ENCODE measurements around the gene TUBB4A.
"Not testable (repeated sequence)": the region's sequence is repeated elsewhere in the genome, so short reads cannot be mapped to it uniquely, and the experiment has no call there.

Gene TUBB4A

DNA sequence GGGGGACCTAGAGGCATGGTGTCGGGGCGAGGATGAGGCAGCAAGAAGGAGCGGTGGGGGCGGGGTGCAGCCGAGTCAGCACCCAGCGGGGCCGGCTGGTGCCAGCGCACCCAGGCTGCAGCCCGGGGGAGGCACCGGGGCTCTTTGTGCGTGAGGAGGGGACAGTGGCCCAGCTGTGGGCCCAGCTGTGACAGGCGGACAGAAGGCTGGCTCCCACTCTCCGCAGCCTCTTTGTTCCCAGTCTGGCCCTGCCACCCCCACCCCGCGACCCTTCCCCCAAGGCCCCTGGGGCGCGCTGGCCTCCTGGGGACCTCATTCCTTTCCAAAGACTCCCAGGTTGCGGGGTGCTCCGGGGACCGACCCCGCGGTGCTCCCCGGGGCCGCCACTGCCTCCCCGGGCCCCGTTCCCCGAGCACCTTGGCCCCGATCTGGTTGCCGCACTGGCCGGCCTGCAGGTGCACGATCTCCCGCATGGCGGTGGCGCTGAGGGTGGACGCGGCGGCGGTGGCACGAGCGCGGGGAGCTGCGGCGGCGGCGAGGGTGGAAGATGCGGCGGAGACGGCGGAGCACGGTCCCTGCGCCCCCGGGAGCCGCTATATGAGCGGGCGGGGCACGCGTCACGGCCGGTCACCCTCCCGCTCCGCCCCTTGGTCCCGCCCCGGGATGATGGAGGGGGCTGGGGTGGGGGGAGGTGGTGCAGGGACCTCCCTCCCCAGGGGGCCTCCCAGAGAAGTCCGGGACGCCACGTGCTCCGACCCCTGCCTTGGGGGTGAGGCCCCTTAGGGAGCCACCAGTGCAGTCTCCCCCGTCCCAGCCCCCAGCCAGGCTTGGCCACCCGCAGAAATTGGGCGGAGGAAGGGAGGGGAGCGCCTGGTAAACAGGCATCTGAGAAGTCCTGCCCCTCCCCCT is at the start of gene TUBB4A:
Gene TUBB4A, minus strand, starts transcription at position 570 of the 909 bp plus-strand sequence. Its CDS starts 97 bp downstream, at position 473.
- Mint-ChIP-seq H3K4me1 (peaks cover 20% of the 10 kb centered on the region), H3K4me3 (peak within 1 kb of the TSS; percentile 85 to 93), H3K27me3 (peaks cover 8% of the 10 kb centered on the region), H3K9me3 (no peaks in the 10 kb centered on the region), H3K27ac (peak within 1 kb of the TSS; percentile 75 to 93)
- DNase-seq (peak; percentile 39 to 52), ATAC-seq (peak; percentile 73)

DNA sequence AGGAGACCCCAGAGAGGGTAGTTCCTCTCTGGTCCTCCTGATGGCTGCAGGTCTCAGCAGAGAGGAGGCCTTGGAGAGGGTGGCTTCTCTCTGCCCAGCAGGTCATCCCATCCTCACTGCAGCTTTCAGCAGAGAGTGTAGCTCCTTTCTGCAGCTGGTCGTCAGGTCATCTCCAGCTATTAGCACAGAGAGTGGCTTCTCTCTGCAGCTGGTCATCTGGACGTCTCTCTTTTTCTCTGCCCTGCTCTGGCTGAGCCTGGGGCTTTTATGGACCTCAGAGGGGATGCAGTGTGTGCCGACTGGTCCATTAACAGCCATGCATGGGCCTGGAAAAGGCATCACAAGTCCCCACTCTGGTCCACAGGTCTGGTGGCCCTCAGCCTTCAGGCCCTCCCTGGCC is 49.0 kb upstream of the TUBB4A start:
- Mint-ChIP-seq H3K27ac (no peak overlapping the region), H3K9me3 (no peaks in the 10 kb centered on the region), H3K27me3 (no peaks in the 10 kb centered on the region), H3K4me1 (peaks cover 25% of the 10 kb centered on the region), H3K4me3 (no peak overlapping the region)
- DNase-seq (no peak), ATAC-seq (no peak)

DNA sequence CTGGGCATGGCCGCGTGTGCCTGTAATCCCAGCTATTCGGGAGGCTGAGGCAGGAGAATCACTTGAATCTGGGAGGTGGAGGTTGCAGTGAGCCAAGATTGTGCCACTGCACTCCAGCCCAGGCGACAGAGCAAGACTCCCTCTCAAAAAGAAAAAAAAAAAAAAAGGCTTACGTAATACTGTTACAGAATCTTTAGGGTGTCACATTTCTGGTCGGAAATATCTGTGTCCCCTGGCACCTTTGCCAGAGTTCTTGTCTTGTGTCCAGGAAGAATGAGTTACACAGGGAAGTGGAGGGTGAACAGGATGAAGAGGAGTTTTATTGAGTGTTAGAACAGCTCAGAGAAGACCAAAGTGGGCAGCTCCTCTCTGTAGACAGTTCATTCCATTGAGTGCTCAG is 48.6 kb upstream of the TUBB4A start:
- H3K27ac Mint-ChIP-seq, H3K4me3 Mint-ChIP-seq, H3K27me3 Mint-ChIP-seq, H3K9me3 Mint-ChIP-seq, ATAC-seq, DNase-seq: not testable (repeated sequence)
- H3K4me1 Mint-ChIP-seq: peaks cover 27% of the 10 kb centered on the region

DNA sequence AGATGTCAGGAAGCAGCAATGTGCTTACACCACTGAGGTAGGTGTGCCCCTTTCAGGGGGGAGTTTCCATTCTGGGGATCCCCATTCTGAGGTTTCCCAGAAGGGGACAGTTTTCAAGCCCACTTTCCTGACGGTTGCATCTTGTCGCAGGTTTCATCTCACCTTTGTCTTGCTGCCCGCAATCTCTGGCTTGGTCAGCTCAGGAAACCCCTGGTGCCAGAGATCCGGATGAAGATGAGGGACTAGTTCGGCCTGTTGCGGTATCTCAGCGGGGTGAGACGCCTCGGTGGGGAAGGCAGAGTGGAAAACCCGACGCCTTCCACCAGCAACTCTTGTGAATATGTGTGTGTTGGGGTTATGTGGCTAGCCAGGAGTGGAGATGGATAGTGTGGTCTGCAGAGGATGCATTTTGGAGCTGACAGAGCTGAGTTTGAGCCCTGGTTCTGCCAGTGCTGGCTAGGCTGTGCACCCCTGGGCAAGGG is 41.8 kb upstream of the TUBB4A start:
- peak; percentile 83 for ATAC-seq
- peak in 1 of 2 donors; percentile 59 for DNase-seq
- peak overlapping the region; percentile 53 to 66 for H3K4me3 Mint-ChIP-seq

DNA sequence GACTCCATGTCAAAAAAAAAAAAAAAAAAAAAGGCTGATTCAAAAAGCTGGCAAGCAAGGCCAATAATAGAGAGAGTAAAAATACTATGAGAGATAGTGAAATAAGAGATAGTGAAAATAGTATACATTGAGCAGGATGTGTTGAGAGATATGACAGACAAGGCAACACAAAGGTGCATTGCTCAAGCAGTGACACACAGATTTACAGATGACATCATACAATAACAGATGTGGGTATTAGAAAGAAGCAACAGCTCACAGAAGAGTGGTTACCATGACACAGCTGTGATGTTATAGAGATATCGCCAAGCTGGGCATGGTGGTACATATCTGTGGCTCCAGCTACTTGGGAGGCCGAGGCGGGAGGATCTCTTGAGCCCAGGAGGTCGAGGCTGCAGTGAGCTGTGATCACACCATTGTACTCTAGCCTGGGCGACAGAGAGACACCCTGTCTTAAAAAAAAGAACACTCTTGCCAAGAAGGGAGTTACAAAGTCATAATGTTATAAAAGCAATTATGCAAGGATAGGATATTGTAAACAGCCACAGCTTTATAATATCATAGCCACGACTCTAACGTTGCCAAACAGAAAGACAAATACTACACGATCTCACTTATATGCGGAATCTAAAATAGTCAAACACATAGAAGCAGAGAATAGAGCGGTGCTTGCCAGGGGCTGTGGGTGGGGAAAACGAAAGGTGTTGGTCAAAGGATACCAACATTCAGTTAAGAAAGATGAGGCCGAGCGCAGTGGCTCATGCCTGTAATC is 39.0 kb upstream of the TUBB4A start:
- H3K4me3 Mint-ChIP-seq: no peak overlapping the region
- no peaks in the 10 kb centered on the region for H3K9me3 Mint-ChIP-seq
- DNase-seq (no peak), ATAC-seq (no peak)
- peaks cover 34% of the 10 kb centered on the region for H3K4me1 Mint-ChIP-seq
- H3K27ac Mint-ChIP-seq: peak overlapping the region in 1 of 2 donors; percentile 75
- H3K27me3 Mint-ChIP-seq: peaks cover 13% of the 10 kb centered on the region

More for the DNA sequence above, 41.8 kb upstream of the TUBB4A start:
- peaks cover 29% of the 10 kb centered on the region for H3K4me1 Mint-ChIP-seq
- peak overlapping the region in 1 of 2 donors; percentile 3 for H3K27ac Mint-ChIP-seq
- H3K9me3 Mint-ChIP-seq: no peaks in the 10 kb centered on the region
- peaks cover 13% of the 10 kb centered on the region for H3K27me3 Mint-ChIP-seq

DNA sequence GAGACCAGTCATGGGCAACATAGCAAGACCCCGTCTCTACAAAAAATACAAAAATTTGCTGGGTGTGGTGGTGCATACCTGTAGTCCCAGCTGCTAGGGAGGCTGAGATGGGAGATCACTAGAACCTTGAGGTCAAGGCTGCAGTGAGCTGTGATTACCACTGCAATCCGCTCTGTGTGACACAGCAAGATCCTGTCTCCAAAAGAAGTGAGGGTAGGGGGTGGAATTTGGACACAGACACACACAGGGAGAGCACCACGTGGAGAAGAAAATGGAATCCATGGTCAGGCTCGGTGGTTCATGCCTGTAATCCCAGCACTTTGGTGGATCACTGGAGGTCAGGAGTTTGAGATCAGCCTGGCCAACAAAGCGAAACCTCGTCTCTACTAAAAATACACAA is 37.4 kb upstream of the TUBB4A start:
- DNase-seq (no peak), ATAC-seq (no peak)
- Mint-ChIP-seq H3K27ac (peak overlapping the region in 1 of 2 donors; percentile 27), H3K27me3 (peaks cover 15% of the 10 kb centered on the region), H3K9me3 (no peaks in the 10 kb centered on the region), H3K4me3 (no peak overlapping the region), H3K4me1 (peaks cover 39% of the 10 kb centered on the region)

DNA sequence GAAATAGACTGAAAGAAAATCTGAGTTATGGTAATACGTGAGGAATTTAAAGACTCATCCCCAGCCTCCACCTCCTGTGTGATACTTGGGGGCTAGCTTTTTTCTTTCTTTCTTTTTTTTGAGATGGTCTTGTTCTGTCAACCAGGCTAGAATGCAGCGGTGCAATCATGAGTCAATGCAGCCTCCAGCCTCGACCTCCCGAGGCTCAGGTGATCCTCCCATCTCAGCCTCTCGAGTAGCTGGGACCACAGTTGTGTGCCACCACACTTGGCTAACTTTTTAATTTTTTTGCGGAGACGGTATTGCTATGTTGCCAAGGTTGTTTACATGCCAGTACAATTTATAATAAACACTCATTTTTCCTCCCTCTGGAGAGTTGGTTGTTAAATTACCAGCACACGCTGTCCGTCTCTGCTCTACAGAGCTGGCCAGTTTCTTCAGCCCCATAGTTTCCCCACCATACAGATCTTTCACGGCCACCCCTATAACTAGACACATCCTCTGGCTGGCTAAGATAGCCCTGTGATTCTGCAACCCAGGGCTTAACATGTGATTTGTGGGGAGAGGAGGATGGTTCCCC is 33.5 kb upstream of the TUBB4A start:
- no peak for DNase-seq
- Mint-ChIP-seq H3K4me1 (peaks cover 46% of the 10 kb centered on the region), H3K9me3 (no peaks in the 10 kb centered on the region), H3K4me3 (no peak overlapping the region), H3K27me3 (peaks cover 35% of the 10 kb centered on the region), H3K27ac (no peak overlapping the region)
- ATAC-seq: no peak

DNA sequence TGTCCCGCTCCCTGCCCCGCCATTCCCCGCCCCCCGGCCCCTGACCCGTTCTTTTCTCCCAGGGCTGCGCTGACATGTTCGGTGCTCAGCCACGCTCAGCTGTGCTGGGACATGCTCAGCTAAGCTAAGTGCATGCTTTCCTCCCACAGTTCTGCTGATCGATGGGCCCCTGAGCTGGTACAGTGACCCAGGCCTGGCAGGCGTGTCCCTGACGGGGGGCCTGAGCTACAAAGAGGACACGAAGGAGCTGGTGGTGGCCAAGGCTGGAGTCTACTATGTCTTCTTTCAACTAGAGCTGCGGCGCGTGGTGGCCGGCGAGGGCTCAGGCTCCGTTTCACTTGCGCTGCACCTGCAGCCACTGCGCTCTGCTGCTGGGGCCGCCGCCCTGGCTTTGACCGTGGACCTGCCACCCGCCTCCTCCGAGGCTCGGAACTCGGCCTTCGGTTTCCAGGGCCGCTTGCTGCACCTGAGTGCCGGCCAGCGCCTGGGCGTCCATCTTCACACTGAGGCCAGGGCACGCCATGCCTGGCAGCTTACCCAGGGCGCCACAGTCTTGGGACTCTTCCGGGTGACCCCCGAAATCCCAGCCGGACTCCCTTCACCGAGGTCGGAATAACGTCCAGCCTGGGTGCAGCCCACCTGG is 32.5 kb upstream of the TUBB4A start:
- Mint-ChIP-seq H3K27ac (no peak overlapping the region), H3K27me3 (peaks cover 44% of the 10 kb centered on the region), H3K4me3 (no peak overlapping the region), H3K4me1 (peaks cover 57% of the 10 kb centered on the region), H3K9me3 (no peaks in the 10 kb centered on the region)
- ATAC-seq (no peak), DNase-seq (no peak)

DNA sequence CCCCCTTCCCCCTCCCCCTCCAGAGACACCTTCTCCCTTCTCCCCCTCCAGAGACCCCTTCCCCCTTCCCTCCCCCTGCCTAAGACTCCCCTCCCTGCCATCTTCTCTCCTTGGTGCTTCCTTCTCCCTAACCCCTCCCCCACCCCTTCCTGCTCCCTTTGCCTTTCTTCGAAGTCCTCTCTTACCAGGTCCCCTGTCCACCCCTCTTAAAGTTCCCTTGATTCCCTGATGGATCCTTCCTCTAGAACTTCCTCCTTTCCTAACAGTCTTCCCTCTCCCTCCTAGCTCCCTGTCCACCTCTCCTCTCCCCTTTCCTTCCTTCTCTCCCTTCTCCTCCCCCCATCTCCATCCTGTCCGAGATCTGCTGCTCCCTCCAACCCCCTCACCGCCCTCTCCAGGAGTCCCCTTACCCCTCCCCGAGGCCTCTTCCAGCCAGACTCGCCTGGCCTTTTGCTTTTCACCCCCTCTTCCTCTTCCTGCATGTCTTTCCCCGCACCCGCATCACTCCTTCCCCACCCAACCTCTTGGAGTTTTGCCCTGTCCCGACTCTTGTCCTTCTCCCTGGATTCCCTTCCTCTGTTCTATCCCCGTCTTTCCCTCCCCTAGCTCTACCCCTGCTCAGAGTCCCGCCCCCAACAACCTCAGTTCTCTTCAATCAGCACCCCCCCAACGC is 31.8 kb upstream of the TUBB4A start:
- DNase-seq (no peak), ATAC-seq (no peak)
- Mint-ChIP-seq H3K4me1 (peaks cover 61% of the 10 kb centered on the region), H3K4me3 (peak overlapping the region in 1 of 2 donors; percentile 28), H3K9me3 (no peaks in the 10 kb centered on the region), H3K27me3 (peaks cover 50% of the 10 kb centered on the region), H3K27ac (no peak overlapping the region)

DNA sequence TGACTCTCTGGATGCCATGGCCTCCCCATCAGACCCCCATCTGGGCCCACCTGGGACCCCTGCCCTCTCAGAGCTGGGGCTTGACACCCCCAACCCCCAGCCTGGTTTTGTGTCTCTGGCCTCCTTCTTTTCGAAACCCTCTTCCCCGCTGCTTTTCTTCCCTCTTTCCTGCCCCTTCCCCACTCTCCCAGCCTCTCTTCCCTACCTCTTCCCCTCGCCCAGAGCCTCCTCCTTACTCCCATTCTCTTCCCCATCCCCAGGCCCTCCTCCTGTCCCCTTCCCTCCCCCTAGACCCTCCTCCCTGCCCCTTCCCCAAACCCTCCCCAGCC is 30.9 kb upstream of the TUBB4A start:
- Mint-ChIP-seq H3K27me3 (peaks cover 50% of the 10 kb centered on the region), H3K4me1 (peaks cover 57% of the 10 kb centered on the region), H3K4me3 (peak overlapping the region; percentile 79 to 87), H3K9me3 (no peaks in the 10 kb centered on the region), H3K27ac (peak overlapping the region in 1 of 2 donors; percentile 46)
- no peak for ATAC-seq
- DNase-seq: no peak

DNA sequence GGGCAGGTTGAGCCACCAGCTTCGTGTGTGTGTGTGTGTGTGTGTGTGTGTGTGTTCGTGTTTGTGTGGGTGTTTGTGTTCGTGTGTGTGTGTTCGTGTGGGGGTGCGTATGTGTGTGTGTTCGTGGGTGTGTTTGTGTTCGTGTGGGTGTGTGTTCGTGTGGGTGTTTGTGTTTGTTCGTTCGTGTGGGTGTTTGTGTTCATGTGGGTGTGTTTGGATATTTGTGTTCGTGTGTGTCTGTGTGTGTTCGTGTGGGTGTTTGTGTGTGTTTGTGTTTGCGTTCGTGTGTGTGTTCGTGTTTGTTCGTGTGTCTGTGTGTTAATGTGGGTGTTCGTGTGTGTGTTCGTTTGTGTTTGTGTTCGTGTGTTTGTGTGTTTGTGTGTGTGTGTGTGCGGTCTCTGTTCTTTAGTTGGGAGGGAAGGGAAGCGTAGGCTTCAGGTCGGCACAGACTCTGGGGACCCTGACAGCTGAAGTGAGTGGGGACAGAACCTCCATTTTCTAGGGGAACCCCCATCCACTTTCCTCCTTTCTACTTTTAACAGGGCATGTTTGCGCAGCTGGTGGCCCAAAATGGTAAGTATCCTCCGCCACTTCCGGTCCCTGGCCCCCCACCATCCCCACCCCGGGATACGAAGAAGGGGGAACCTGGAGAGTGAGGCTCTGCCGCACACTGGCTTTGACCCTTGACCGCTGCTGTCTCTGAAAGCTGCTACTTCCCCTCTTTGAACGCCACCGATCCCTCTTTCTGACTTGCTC is 30.3 kb upstream of the TUBB4A start:
- DNase-seq (peak in 1 of 2 donors; percentile 46), ATAC-seq (peak; percentile 8)
- no peaks in the 10 kb centered on the region for H3K9me3 Mint-ChIP-seq
- peak overlapping the region; percentile 79 to 87 for H3K4me3 Mint-ChIP-seq
- H3K27ac Mint-ChIP-seq: peak overlapping the region; percentile 5 to 28
- H3K27me3 Mint-ChIP-seq: peaks cover 50% of the 10 kb centered on the region
- H3K4me1 Mint-ChIP-seq: peaks cover 56% of the 10 kb centered on the region

DNA sequence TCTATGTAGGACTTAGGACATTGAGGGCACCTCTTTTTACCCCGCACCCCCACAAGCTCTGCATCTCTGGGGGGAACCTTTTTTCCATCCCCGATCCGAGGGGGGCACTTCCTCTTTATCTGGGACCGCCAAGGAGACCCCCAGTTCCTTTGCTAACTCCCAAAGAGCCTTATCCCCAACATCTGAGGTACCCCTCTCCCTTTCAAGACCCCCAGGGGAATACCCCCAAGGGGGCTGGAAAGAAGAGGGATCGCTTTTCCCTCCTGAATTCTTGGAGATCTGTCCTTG is 29.8 kb upstream of the TUBB4A start:
- no peak for DNase-seq
- peaks cover 52% of the 10 kb centered on the region for H3K4me1 Mint-ChIP-seq
- peaks cover 50% of the 10 kb centered on the region for H3K27me3 Mint-ChIP-seq
- peak overlapping the region; percentile 79 to 87 for H3K4me3 Mint-ChIP-seq
- no peaks in the 10 kb centered on the region for H3K9me3 Mint-ChIP-seq
- ATAC-seq: no peak
- peak overlapping the region in 1 of 2 donors; percentile 28 for H3K27ac Mint-ChIP-seq

DNA sequence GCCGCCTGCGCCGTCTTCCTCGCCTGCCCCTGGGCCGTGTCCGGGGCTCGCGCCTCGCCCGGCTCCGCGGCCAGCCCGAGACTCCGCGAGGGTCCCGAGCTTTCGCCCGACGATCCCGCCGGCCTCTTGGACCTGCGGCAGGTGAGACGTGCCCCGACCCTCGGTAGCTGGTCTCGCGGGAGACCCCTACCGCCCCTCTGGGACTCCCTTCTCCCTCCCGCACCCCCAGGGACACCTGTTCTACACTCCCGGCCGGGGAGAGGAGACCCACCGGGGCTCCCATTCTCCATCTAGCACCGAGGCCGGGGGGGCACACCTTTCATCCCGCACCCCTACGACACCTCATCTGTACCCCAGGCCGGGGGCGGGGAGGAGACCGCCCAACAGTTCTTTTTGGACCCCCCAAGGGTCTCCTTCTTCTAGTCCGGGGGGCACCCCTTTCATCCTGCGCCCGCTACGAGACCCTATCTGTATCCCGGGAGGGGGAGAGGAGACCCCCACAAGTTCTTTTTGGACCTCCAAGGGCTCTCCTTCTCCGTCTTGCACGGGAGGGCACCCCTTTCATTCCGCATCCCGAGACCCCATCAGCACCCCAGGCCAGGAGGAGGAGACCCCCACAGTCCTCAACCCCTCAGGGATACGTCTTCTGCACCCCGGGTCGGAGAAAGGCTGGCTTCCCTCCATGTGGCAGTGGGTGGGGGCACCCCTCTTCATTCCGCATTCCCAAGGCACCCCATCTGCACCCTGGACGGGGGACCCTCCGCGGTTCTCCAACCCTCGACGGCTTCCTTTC is 29.2 kb upstream of the TUBB4A start:
- H3K9me3 Mint-ChIP-seq: no peaks in the 10 kb centered on the region
- H3K4me1 Mint-ChIP-seq: peaks cover 46% of the 10 kb centered on the region
- H3K4me3 Mint-ChIP-seq: peak overlapping the region; percentile 79 to 87
- ATAC-seq (peak; percentile 41), DNase-seq (peak in 1 of 2 donors; percentile 35)
- H3K27me3 Mint-ChIP-seq: peaks cover 50% of the 10 kb centered on the region
- peak overlapping the region in 1 of 2 donors; percentile 77 for H3K27ac Mint-ChIP-seq
